ENCODE data around the gene PDGFC. TPM values are rescaled to one million over a fixed set of nuclear protein-coding genes. Genes with fewer than 3 reads are reported as not detected.

Gene PDGFC
- total and polyA plus RNA-seq, 2 of the 8 experiments (the other 6 are each of a cell fraction or from before 2014, with no cell fraction given), result 0.65 to 2.7 TPM

DNA sequence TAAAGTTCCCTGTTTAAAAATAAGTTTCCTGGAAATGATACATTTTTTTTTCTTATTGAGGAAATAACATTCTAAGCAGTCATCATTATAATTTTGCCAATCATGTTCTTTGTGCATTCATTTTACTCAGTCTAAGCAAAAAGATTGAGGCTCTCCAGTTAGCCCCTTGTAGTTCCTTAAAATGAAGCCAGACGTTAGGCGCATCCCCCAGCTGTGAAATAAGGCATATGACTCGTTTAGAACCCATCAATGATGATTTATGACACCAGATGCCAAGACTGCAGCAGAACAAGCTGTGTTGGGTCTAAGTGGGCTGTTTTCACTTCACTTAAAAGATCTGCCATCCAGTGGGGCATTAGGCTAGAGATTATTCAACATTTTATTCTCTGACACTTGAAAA, 17.0 kb downstream of the PDGFC start:
- Histone ChIP-seq H3K36me3 (ENCODE audit: control insufficient read depth in 2 of 4, insufficient read depth in 4 of 4, low read length in 3 of 4) (no peaks in the 10 kb centered on the region), H3K27ac (ENCODE audit: low read depth, low read length) (no peak overlapping the region), H4K8ac (ENCODE audit: extremely low read depth, insufficient read depth, low read length) (no peak overlapping the region), H2BK5ac (ENCODE audit: low read depth, low read length) (no peak overlapping the region), H3K14ac (ENCODE audit: insufficient read length) (no peak overlapping the region), H3K23me2 (ENCODE audit: low read depth, low read length) (no peaks in the 10 kb centered on the region), H2BK12ac (ENCODE audit: low read depth, low read length) (no peak overlapping the region), H2BK120ac (replicated peaks; ENCODE audit: low read depth, low read length) (no peak overlapping the region), H2BK15ac (ENCODE audit: low read length) (no peak overlapping the region), H3K27me3 (replicated peaks in 1 of 4; ENCODE audit: control insufficient read depth in 3 of 4, extremely low read depth in 1 of 4, insufficient read depth in 3 of 4, low read length in 3 of 4) (no peaks in the 10 kb centered on the region), H2BK20ac (ENCODE audit: low read length) (no peak overlapping the region), H3K4me3 (ENCODE audit: extremely low read depth in 1 of 4, insufficient read depth in 2 of 4, low read depth in 3 of 4, low read length in 4 of 4) (no peak overlapping the region), H3K23ac (ENCODE audit: insufficient read length) (no peak overlapping the region), H4K20me1 (replicated peaks in 1 of 2; ENCODE audit: control insufficient read depth in 1 of 2, insufficient read depth in 2 of 2, low read length in 2 of 2) (no peaks in the 10 kb centered on the region), H4K5ac (ENCODE audit: insufficient read length, low read depth, low read length) (no peak overlapping the region), H2AK5ac (ENCODE audit: low read depth, low read length) (no peak overlapping the region), H3K79me1 (ENCODE audit: low read depth, low read length) (0 out of 2 replicates have a peak, but pooled peaks cover 2% of the 10 kb centered on the region), H3K9ac (replicated peaks in 1 of 4; ENCODE audit: extremely low read depth in 1 of 4, low read depth in 3 of 4, low read length in 3 of 4) (no peak overlapping the region), H4K91ac (replicated peaks; ENCODE audit: insufficient read length, low read length) (no peak overlapping the region), H3K79me2 (ENCODE audit: control insufficient read depth in 1 of 2, insufficient read depth in 2 of 2, low read length in 2 of 2) (no peaks in the 10 kb centered on the region), H2AFZ (ENCODE audit: low read length) (no peak overlapping the region), H3K4me2 (ENCODE audit: insufficient read depth in 1 of 2, low read depth in 2 of 2, low read length in 2 of 2) (no peak overlapping the region), H3K18ac (ENCODE audit: extremely low read depth, low read length) (no peak overlapping the region), H3K4me1 (replicated peaks in 1 of 4; ENCODE audit: control insufficient read depth in 3 of 4, insufficient read depth in 4 of 4, low read length in 3 of 4) (peaks cover 0 to 4% (median 0%) of the 10 kb centered on the region in 4 experiments; a peak in 1 of 7 replicates), H3K56ac (replicated peaks; ENCODE audit: insufficient read length, low read depth, low read length) (no peak overlapping the region), H3K4ac (replicated peaks; ENCODE audit: insufficient read length, low read depth, low read length) (no peak overlapping the region), H3K9me3 (ENCODE audit: insufficient read depth in 2 of 2, low read depth in 1 of 2, low read length in 1 of 2) (no peaks in the 10 kb centered on the region)
- no peak for FAIRE-seq
- WGBS, 2 experiments (ENCODE audit: extremely low coverage in 1 of 2, insufficient coverage in 1 of 2, insufficient read length in 1 of 2, insufficient replicate concordance in 2 of 2, low coverage in 1 of 2, low lambda C conversion rate in 2 of 2, missing lambda C conversion rate in 1 of 2), result 91% methylated on average over 3 of the region's 3 CpGs; no CpG with 5 or more reads in 1 of the 2 experiments
- ChIA-PET CTCF (ENCODE audit: partially characterized antibody) (no interaction called here), POLR2A (ENCODE audit: partially characterized antibody) (no interaction called here)
- DNase-seq (ENCODE audit: low read depth in 1 of 2, low spot score in 2 of 2), result no peak
- TF ChIP-seq, protein P1, sequence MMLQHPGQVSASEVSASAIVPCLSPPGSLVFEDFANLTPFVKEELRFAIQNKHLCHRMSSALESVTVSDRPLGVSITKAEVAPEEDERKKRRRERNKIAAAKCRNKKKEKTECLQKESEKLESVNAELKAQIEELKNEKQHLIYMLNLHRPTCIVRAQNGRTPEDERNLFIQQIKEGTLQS (IDR thresholded peaks at IDR 0.05; ENCODE audit: insufficient read depth, low read depth, low read length), result no peak
- TF ChIP-seq CBX8 (IDR thresholded peaks at IDR 0.05; ENCODE audit: borderline replicate concordance, low read depth, low read length), result no peak
- no peak for TF ChIP-seq ATF2 (IDR thresholded peaks at IDR 0.05; ENCODE audit: low read length)
- no peak for TF ChIP-seq KDM5A (IDR thresholded peaks at IDR 0.05; ENCODE audit: low read length)
- TF ChIP-seq RFX5 (IDR thresholded peaks at IDR 0.05; ENCODE audit: borderline replicate concordance, low read depth, low read length), result no peak
- TF ChIP-seq CBX5 (IDR thresholded peaks at IDR 0.05; ENCODE audit: low read depth, low read length), result no peak
- no peak for TF ChIP-seq KDM4A (IDR thresholded peaks at IDR 0.05; ENCODE audit: low read depth, low read length, severe bottlenecking)
- no peak for TF ChIP-seq EP300 (IDR thresholded peaks at IDR 0.05; ENCODE audit: borderline replicate concordance in 1 of 2, low read depth in 2 of 2, low read length in 2 of 2)
- TF ChIP-seq E2F6 (IDR thresholded peaks at IDR 0.05), result no peak
- no peak for TF ChIP-seq SP2 (IDR thresholded peaks at IDR 0.05; ENCODE audit: low read length)
